Measurements from ENCODE around the gene AJUBA. TPM values are rescaled to one million over a fixed set of nuclear protein-coding genes. Genes with fewer than 3 reads are reported as not detected.

AJUBA gene
- total RNA-seq, 1 experiment from 2014 or later = 28.8 TPM

DNA sequence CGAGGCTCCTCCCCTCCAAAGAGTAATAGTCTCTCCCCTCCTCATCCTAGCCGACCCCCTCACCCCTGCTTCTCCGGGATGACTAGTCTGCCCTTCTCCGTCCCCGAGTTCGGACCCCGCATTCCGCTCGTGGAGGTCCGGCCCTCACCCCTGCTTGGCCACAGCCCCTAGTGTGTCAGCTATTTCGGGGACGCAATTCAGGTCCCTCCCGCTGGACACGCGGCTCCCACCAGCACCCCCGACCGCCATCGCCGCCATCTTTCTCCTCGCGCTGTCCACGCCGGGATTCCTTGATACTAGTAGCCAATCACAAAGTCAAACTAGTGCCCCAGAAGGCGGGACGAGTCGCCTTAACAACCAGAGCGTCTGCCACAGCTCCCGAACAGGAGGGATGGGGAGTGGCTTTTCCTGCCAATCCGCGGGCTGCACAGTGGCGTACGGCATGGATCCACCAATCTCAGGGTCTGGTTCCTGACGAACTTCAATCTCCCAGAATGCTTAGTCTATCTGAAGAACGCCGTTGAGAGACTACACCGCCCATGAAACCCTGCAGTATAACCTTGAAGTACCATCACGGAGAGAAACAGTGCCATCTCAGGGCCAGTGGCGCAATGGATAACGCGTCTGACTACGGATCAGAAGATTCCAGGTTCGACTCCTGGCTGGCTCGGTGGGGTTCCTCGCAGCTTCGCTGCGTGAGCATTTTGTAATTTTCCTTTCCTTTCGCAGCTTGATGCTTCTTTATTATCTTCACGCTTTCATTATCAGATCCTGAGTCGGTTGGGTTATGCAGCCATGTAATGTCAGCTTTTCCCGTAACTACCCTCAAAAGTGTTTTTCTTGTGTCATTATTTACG, 53.0 kb downstream of the AJUBA start, which contains the start of gene PRMT5 (continued):
- TF ChIP-seq, protein P1, sequence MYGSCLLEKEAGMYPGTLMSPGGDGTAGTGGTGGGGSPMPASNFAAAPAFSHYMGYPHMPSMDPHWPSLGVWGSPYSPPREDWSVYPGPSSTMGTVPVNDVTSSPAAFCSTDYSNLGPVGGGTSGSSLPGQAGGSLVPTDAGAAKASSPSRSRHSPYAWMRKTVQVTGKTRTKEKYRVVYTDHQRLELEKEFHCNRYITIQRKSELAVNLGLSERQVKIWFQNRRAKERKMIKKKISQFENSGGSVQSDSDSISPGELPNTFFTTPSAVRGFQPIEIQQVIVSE (CRISPR knock-in tag; IDR thresholded peaks at IDR 0.05; ENCODE audit: borderline replicate concordance) = no peak
- TF ChIP-seq, protein P2, sequence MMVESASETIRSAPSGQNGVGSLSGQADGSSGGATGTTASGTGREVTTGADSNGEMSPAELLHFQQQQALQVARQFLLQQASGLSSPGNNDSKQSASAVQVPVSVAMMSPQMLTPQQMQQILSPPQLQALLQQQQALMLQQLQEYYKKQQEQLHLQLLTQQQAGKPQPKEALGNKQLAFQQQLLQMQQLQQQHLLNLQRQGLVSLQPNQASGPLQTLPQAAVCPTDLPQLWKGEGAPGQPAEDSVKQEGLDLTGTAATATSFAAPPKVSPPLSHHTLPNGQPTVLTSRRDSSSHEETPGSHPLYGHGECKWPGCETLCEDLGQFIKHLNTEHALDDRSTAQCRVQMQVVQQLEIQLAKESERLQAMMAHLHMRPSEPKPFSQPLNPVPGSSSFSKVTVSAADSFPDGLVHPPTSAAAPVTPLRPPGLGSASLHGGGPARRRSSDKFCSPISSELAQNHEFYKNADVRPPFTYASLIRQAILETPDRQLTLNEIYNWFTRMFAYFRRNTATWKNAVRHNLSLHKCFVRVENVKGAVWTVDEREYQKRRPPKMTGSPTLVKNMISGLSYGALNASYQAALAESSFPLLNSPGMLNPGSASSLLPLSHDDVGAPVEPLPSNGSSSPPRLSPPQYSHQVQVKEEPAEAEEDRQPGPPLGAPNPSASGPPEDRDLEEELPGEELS (CRISPR knock-in tag; IDR thresholded peaks at IDR 0.05) = 0 out of 2 replicates have a peak, but pooled peaks have one; percentile 13
- TF ChIP-seq, protein P3, sequence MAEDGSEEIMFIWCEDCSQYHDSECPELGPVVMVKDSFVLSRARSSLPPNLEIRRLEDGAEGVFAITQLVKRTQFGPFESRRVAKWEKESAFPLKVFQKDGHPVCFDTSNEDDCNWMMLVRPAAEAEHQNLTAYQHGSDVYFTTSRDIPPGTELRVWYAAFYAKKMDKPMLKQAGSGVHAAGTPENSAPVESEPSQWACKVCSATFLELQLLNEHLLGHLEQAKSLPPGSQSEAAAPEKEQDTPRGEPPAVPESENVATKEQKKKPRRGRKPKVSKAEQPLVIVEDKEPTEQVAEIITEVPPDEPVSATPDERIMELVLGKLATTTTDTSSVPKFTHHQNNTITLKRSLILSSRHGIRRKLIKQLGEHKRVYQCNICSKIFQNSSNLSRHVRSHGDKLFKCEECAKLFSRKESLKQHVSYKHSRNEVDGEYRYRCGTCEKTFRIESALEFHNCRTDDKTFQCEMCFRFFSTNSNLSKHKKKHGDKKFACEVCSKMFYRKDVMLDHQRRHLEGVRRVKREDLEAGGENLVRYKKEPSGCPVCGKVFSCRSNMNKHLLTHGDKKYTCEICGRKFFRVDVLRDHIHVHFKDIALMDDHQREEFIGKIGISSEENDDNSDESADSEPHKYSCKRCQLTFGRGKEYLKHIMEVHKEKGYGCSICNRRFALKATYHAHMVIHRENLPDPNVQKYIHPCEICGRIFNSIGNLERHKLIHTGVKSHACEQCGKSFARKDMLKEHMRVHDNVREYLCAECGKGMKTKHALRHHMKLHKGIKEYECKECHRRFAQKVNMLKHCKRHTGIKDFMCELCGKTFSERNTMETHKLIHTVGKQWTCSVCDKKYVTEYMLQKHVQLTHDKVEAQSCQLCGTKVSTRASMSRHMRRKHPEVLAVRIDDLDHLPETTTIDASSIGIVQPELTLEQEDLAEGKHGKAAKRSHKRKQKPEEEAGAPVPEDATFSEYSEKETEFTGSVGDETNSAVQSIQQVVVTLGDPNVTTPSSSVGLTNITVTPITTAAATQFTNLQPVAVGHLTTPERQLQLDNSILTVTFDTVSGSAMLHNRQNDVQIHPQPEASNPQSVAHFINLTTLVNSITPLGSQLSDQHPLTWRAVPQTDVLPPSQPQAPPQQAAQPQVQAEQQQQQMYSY (CRISPR knock-in tag; IDR thresholded peaks at IDR 0.05) = no peak
- TF ChIP-seq NR3C1 (CRISPR knock-in tag; conservative IDR thresholded peaks at IDR 0.05; ENCODE audit: low read depth) (no peak), MXD4 (CRISPR knock-in tag; IDR thresholded peaks at IDR 0.05; ENCODE audit: borderline replicate concordance) (no peak), TEAD1 (CRISPR knock-in tag; IDR thresholded peaks at IDR 0.05) (peak; percentile 67), MYBL2 (CRISPR knock-in tag; IDR thresholded peaks at IDR 0.05) (no peak), ZNF121 (CRISPR knock-in tag; IDR thresholded peaks at IDR 0.05) (no peak), CBFB (CRISPR knock-in tag; IDR thresholded peaks at IDR 0.05; ENCODE audit: low read depth) (no peak)
- TF ChIP-seq, protein P4, sequence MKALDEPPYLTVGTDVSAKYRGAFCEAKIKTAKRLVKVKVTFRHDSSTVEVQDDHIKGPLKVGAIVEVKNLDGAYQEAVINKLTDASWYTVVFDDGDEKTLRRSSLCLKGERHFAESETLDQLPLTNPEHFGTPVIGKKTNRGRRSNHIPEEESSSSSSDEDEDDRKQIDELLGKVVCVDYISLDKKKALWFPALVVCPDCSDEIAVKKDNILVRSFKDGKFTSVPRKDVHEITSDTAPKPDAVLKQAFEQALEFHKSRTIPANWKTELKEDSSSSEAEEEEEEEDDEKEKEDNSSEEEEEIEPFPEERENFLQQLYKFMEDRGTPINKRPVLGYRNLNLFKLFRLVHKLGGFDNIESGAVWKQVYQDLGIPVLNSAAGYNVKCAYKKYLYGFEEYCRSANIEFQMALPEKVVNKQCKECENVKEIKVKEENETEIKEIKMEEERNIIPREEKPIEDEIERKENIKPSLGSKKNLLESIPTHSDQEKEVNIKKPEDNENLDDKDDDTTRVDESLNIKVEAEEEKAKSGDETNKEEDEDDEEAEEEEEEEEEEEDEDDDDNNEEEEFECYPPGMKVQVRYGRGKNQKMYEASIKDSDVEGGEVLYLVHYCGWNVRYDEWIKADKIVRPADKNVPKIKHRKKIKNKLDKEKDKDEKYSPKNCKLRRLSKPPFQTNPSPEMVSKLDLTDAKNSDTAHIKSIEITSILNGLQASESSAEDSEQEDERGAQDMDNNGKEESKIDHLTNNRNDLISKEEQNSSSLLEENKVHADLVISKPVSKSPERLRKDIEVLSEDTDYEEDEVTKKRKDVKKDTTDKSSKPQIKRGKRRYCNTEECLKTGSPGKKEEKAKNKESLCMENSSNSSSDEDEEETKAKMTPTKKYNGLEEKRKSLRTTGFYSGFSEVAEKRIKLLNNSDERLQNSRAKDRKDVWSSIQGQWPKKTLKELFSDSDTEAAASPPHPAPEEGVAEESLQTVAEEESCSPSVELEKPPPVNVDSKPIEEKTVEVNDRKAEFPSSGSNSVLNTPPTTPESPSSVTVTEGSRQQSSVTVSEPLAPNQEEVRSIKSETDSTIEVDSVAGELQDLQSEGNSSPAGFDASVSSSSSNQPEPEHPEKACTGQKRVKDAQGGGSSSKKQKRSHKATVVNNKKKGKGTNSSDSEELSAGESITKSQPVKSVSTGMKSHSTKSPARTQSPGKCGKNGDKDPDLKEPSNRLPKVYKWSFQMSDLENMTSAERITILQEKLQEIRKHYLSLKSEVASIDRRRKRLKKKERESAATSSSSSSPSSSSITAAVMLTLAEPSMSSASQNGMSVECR (CRISPR knock-in tag; IDR thresholded peaks at IDR 0.05; ENCODE audit: borderline replicate concordance) = no peak; the same call in 1 of the 2 replicates
- TF ChIP-seq, protein P5, sequence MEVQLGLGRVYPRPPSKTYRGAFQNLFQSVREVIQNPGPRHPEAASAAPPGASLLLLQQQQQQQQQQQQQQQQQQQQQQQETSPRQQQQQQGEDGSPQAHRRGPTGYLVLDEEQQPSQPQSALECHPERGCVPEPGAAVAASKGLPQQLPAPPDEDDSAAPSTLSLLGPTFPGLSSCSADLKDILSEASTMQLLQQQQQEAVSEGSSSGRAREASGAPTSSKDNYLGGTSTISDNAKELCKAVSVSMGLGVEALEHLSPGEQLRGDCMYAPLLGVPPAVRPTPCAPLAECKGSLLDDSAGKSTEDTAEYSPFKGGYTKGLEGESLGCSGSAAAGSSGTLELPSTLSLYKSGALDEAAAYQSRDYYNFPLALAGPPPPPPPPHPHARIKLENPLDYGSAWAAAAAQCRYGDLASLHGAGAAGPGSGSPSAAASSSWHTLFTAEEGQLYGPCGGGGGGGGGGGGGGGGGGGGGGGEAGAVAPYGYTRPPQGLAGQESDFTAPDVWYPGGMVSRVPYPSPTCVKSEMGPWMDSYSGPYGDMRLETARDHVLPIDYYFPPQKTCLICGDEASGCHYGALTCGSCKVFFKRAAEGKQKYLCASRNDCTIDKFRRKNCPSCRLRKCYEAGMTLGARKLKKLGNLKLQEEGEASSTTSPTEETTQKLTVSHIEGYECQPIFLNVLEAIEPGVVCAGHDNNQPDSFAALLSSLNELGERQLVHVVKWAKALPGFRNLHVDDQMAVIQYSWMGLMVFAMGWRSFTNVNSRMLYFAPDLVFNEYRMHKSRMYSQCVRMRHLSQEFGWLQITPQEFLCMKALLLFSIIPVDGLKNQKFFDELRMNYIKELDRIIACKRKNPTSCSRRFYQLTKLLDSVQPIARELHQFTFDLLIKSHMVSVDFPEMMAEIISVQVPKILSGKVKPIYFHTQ (CRISPR knock-in tag; IDR thresholded peaks at IDR 0.05) = no peak
- TF ChIP-seq, protein P6, sequence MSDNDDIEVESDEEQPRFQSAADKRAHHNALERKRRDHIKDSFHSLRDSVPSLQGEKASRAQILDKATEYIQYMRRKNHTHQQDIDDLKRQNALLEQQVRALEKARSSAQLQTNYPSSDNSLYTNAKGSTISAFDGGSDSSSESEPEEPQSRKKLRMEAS (CRISPR knock-in tag; IDR thresholded peaks at IDR 0.05) = peak; percentile 95
- TF ChIP-seq, protein P7, sequence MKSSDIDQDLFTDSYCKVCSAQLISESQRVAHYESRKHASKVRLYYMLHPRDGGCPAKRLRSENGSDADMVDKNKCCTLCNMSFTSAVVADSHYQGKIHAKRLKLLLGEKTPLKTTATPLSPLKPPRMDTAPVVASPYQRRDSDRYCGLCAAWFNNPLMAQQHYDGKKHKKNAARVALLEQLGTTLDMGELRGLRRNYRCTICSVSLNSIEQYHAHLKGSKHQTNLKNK (CRISPR knock-in tag; IDR thresholded peaks at IDR 0.05) = no peak
- TF ChIP-seq, protein P8, sequence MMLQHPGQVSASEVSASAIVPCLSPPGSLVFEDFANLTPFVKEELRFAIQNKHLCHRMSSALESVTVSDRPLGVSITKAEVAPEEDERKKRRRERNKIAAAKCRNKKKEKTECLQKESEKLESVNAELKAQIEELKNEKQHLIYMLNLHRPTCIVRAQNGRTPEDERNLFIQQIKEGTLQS (CRISPR knock-in tag; conservative IDR thresholded peaks at IDR 0.05) = no peak
- TF ChIP-seq, protein P9, sequence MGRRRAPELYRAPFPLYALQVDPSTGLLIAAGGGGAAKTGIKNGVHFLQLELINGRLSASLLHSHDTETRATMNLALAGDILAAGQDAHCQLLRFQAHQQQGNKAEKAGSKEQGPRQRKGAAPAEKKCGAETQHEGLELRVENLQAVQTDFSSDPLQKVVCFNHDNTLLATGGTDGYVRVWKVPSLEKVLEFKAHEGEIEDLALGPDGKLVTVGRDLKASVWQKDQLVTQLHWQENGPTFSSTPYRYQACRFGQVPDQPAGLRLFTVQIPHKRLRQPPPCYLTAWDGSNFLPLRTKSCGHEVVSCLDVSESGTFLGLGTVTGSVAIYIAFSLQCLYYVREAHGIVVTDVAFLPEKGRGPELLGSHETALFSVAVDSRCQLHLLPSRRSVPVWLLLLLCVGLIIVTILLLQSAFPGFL (CRISPR knock-in tag; IDR thresholded peaks at IDR 0.05; ENCODE audit: borderline replicate concordance) = peak; percentile 68; the same call in 1 of the 2 replicates

Data from WTC11 (cell line).